Measurements from ENCODE around the gene DUSP1. TPM values are rescaled to one million over a fixed set of nuclear protein-coding genes. Genes with fewer than 3 reads are reported as not detected.

Gene DUSP1
- total RNA-seq, 1 donor from 2014 or later: 91.7 TPM

DNA sequence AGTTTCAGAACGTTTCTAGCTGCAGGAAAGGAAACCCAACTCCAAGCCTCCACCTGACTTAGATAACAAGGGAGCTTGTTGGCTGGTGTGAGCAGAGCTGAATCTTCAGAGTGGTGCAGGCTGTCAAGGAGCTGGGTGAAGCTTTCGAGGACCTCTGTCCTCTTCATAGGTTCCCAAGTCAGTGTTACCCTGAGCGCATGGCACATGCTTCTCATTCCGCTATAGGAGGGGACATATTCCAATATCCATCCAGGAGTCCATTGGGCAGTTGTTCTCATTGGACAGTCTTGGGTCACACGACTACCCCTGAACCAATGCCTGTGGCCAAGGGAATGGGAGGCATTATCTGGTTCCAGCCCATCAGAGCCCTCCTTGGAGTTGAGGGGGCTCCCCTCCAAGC, 50.3 kb downstream of the DUSP1 start:
- peaks cover 4% of the 10 kb centered on the region for H3K4me1 Mint-ChIP-seq (ENCODE audit: low read depth, unreplicated experiment)
- H3K4me3 Mint-ChIP-seq (ENCODE audit: unreplicated experiment): no peak overlapping the region
- TF ChIP-seq, protein P1, sequence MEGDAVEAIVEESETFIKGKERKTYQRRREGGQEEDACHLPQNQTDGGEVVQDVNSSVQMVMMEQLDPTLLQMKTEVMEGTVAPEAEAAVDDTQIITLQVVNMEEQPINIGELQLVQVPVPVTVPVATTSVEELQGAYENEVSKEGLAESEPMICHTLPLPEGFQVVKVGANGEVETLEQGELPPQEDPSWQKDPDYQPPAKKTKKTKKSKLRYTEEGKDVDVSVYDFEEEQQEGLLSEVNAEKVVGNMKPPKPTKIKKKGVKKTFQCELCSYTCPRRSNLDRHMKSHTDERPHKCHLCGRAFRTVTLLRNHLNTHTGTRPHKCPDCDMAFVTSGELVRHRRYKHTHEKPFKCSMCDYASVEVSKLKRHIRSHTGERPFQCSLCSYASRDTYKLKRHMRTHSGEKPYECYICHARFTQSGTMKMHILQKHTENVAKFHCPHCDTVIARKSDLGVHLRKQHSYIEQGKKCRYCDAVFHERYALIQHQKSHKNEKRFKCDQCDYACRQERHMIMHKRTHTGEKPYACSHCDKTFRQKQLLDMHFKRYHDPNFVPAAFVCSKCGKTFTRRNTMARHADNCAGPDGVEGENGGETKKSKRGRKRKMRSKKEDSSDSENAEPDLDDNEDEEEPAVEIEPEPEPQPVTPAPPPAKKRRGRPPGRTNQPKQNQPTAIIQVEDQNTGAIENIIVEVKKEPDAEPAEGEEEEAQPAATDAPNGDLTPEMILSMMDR (IDR thresholded peaks at IDR 0.05; ENCODE audit: partially characterized antibody, unreplicated experiment): no peak
- H3K27me3 Mint-ChIP-seq (ENCODE audit: unreplicated experiment): peaks cover 2% of the 10 kb centered on the region
- H3K9me3 Mint-ChIP-seq (ENCODE audit: unreplicated experiment): peaks cover 2% of the 10 kb centered on the region
- no peaks in the 10 kb centered on the region for H3K36me3 Mint-ChIP-seq (ENCODE audit: unreplicated experiment)
- H3K27ac Mint-ChIP-seq (ENCODE audit: unreplicated experiment): no peak overlapping the region
- DNase-seq: no peak

DNA sequence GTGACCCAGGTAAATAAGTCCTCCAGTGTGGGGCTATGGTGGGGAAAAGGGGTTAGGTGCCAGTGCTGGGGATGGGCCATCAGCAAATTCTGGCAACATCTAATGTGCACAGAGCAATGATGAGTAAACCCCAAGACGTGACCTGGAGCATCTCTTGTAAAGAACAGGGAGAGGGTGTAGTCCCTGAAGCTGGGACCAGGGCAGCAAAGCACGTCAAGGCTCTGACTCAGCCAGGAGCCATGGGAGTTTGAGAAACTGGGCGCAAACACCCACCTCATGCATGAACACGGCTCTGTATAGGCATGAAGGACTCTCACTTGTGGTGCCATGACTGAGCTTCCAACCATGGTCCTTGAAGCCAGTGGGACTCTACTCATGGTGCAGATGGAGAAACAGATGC, 51.8 kb downstream of the DUSP1 start:
- H3K36me3 Mint-ChIP-seq (ENCODE audit: unreplicated experiment): no peaks in the 10 kb centered on the region
- H3K4me3 Mint-ChIP-seq (ENCODE audit: unreplicated experiment): no peak overlapping the region
- no peak for DNase-seq
- peaks cover 2% of the 10 kb centered on the region for H3K9me3 Mint-ChIP-seq (ENCODE audit: unreplicated experiment)
- H3K27ac Mint-ChIP-seq (ENCODE audit: unreplicated experiment): no peak overlapping the region
- H3K27me3 Mint-ChIP-seq (ENCODE audit: unreplicated experiment): peaks cover 2% of the 10 kb centered on the region
- peaks cover 6% of the 10 kb centered on the region for H3K4me1 Mint-ChIP-seq (ENCODE audit: low read depth, unreplicated experiment)
- TF ChIP-seq, protein P1 (IDR thresholded peaks at IDR 0.05; ENCODE audit: partially characterized antibody, unreplicated experiment): no peak

DNA sequence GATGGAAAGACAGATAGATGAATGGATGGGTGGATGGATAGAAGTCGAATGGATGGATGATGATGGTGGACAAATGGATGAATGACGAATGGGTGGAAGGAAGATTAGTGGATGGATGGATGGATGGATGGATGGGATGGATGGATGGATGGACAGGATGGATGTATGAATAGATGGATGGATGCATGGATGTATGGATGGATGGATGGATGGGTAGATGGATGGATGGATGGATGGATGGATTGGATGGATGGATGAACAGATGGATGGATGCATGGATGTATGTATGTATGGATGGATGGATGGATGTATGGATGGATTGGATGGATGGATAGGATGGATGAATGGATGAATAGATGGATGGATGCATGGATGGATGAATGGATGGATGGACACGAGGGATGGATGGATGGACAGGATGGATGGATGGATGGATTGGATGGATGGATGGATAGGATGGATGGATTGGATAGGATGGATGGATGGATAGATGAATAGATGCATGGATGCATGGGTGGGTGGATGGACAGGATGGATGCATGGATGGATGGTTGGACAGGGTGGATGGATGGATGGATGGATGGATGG, 52.4 kb downstream of the DUSP1 start:
- H3K4me3 Mint-ChIP-seq (ENCODE audit: unreplicated experiment): no peak overlapping the region
- TF ChIP-seq, protein P1 (IDR thresholded peaks at IDR 0.05; ENCODE audit: partially characterized antibody, unreplicated experiment): no peak
- no peaks in the 10 kb centered on the region for H3K36me3 Mint-ChIP-seq (ENCODE audit: unreplicated experiment)
- H3K27me3 Mint-ChIP-seq (ENCODE audit: unreplicated experiment): peaks cover 2% of the 10 kb centered on the region
- no peak overlapping the region for H3K27ac Mint-ChIP-seq (ENCODE audit: unreplicated experiment)
- DNase-seq: no peak
- H3K4me1 Mint-ChIP-seq (ENCODE audit: low read depth, unreplicated experiment): peaks cover 8% of the 10 kb centered on the region
- peaks cover 3% of the 10 kb centered on the region for H3K9me3 Mint-ChIP-seq (ENCODE audit: unreplicated experiment)

Other genes with a start within 250 kb of the DUSP1 start
- gene NEURL1B, start 129.9 kb downstream of the DUSP1 start, total RNA-seq (ENCODE audit: unreplicated experiment): 11.4 TPM
- 76.2 TPM for gene ERGIC1, start 63.1 kb upstream of the DUSP1 start, total RNA-seq (ENCODE audit: unreplicated experiment)
- gene RPL26L1, start 188.2 kb upstream of the DUSP1 start, total RNA-seq (ENCODE audit: unreplicated experiment): 50.6 TPM
- gene ATP6V0E1, start 212.6 kb upstream of the DUSP1 start, total RNA-seq (ENCODE audit: unreplicated experiment): 95.3 TPM